ENCODE measurements around the gene RHAG. TPM values are rescaled to one million over a fixed set of nuclear protein-coding genes. Genes with fewer than 3 reads are reported as not detected.

The RHAG gene
- polyA plus RNA-seq, 3 donors = not detected

DNA sequence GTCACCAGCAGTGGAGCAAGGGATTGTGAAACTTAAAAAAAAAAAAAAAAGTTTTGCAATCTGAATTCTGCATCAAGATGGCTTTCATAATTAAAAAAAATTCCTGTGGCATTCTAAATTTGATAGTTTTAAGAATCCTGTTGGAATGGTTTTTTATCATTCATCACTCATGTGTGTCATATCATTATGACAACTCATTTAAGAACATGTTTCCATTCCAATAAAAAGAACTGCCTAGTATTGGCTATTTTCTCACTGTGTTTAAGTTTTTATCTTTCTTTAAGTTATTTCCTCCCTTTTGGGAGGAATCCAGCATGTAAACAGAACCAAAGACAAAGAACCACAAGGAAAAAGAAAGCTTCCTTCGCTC is 26.2 kb upstream of the RHAG start:
- Histone ChIP-seq H3K9me3 (replicated peaks in 1 of 2; ENCODE audit: control insufficient read depth in 1 of 2, insufficient read depth in 1 of 2, low read length in 2 of 2) (no peaks in the 10 kb centered on the region), H4K20me1 (ENCODE audit: insufficient read depth, low read length) (no peaks in the 10 kb centered on the region), H3K4me3 (replicated peaks in 1 of 3; ENCODE audit: low read depth in 2 of 3, low read length in 3 of 3) (no peak overlapping the region), H3K79me2 (ENCODE audit: insufficient read depth, low read length) (no peaks in the 10 kb centered on the region), H3K27me3 (ENCODE audit: control insufficient read depth in 2 of 2, insufficient read depth in 2 of 2, low read length in 2 of 2) (no peaks in the 10 kb centered on the region), H3K36me3 (replicated peaks in 1 of 2; ENCODE audit: control insufficient read depth in 1 of 2, insufficient read depth in 2 of 2, low read length in 2 of 2) (no peaks in the 10 kb centered on the region), H3K9ac (ENCODE audit: insufficient read depth, low read length, poor library complexity, severe bottlenecking) (no peak overlapping the region), H3K4me2 (replicated peaks; ENCODE audit: extremely low read depth, low read length, poor library complexity, severe bottlenecking) (no peak overlapping the region), H2AFZ (ENCODE audit: insufficient read depth, low read depth, low read length, poor library complexity, severe bottlenecking) (no peak overlapping the region), H3K4me1 (ENCODE audit: control insufficient read depth in 1 of 2, insufficient read depth in 2 of 2, low read length in 2 of 2) (no peaks in the 10 kb centered on the region), H3K27ac (ENCODE audit: low read depth in 1 of 2, low read length in 2 of 2) (no peak overlapping the region)
- intact Hi-C loops (cut with micrococcal nuclease) = no loop called here
- Mint-ChIP-seq H3K27me3 (ENCODE audit: low read depth in 3 of 3) (peaks cover 0 to 2% (median 0%) of the 10 kb centered on the region in 3 donors), H3K4me1 (peaks cover 5% of the 10 kb centered on the region), H3K36me3 (no peaks in the 10 kb centered on the region), H3K27ac (no peak overlapping the region), H3K9me3 (peaks cover 0 to 2% (median 0%) of the 10 kb centered on the region in 7 donors), H3K4me3 (no peak overlapping the region)
- TF ChIP-seq, protein P1, sequence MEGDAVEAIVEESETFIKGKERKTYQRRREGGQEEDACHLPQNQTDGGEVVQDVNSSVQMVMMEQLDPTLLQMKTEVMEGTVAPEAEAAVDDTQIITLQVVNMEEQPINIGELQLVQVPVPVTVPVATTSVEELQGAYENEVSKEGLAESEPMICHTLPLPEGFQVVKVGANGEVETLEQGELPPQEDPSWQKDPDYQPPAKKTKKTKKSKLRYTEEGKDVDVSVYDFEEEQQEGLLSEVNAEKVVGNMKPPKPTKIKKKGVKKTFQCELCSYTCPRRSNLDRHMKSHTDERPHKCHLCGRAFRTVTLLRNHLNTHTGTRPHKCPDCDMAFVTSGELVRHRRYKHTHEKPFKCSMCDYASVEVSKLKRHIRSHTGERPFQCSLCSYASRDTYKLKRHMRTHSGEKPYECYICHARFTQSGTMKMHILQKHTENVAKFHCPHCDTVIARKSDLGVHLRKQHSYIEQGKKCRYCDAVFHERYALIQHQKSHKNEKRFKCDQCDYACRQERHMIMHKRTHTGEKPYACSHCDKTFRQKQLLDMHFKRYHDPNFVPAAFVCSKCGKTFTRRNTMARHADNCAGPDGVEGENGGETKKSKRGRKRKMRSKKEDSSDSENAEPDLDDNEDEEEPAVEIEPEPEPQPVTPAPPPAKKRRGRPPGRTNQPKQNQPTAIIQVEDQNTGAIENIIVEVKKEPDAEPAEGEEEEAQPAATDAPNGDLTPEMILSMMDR (IDR thresholded peaks at IDR 0.05) = no peak
- no CpG with 5 or more reads among the region's 1 CpG for WGBS (ENCODE audit: insufficient coverage)
- no peak for DNase-seq

DNA sequence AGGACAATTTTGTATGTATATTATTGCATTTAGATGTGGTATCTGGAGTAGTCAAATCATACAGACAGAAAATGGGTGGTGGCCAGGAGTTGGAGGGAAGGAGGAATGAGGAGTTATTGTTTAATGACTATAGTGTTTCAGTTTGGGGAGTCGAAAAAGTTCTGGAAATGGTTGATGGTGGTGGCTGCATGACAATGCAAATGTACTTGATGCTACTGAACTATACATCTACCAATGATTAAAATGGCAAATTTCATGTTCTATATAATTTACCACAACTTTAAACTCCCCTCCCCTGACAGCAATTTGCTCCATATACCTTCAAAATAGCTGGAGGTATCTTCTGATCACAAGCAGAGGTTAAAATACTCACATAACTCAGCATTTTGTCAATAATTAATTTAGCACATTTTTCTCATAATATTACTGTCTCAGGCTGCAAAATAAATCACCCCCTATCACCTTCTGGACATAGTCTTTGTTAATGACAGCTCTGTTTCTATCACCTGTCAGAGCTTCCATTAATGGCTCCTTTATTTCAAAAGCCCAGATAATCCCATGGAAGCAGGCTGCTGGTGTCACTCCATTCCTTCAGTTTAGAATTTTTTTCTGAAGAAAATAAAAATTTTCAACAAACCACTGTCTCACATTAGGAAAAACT is 25.7 kb upstream of the RHAG start:
- no peaks in the 10 kb centered on the region for H3K79me2 ChIP-seq (ENCODE audit: insufficient read depth, low read length)
- H3K4me3 ChIP-seq (replicated peaks in 1 of 3; ENCODE audit: low read depth in 2 of 3, low read length in 3 of 3) = no peak overlapping the region
- Mint-ChIP-seq H3K4me1 (peaks cover 5% of the 10 kb centered on the region), H3K9me3 (peaks cover 0 to 2% (median 0%) of the 10 kb centered on the region in 7 donors), H3K27ac (no peak overlapping the region), H3K4me3 (no peak overlapping the region), H3K27me3 (ENCODE audit: low read depth in 3 of 3) (peaks cover 0 to 2% (median 0%) of the 10 kb centered on the region in 3 donors), H3K36me3 (no peaks in the 10 kb centered on the region)
- no peak overlapping the region for H2AFZ ChIP-seq (ENCODE audit: insufficient read depth, low read depth, low read length, poor library complexity, severe bottlenecking)
- WGBS (ENCODE audit: insufficient coverage) = no CpG with 5 or more reads among the region's 1 CpG
- DNase-seq = no peak
- intact Hi-C loops (cut with micrococcal nuclease) = no loop called here
- H3K27me3 ChIP-seq (ENCODE audit: control insufficient read depth in 2 of 2, insufficient read depth in 2 of 2, low read length in 2 of 2) = no peaks in the 10 kb centered on the region
- no peaks in the 10 kb centered on the region for H3K9me3 ChIP-seq (replicated peaks in 1 of 2; ENCODE audit: control insufficient read depth in 1 of 2, insufficient read depth in 1 of 2, low read length in 2 of 2)
- no peaks in the 10 kb centered on the region for H3K36me3 ChIP-seq (replicated peaks in 1 of 2; ENCODE audit: control insufficient read depth in 1 of 2, insufficient read depth in 2 of 2, low read length in 2 of 2)
- no peak overlapping the region for H3K9ac ChIP-seq (ENCODE audit: insufficient read depth, low read length, poor library complexity, severe bottlenecking)
- H3K4me2 ChIP-seq (replicated peaks; ENCODE audit: extremely low read depth, low read length, poor library complexity, severe bottlenecking) = no peak overlapping the region
- H3K4me1 ChIP-seq (ENCODE audit: control insufficient read depth in 1 of 2, insufficient read depth in 2 of 2, low read length in 2 of 2) = no peaks in the 10 kb centered on the region
- H3K27ac ChIP-seq (ENCODE audit: low read depth in 1 of 2, low read length in 2 of 2) = no peak overlapping the region
- TF ChIP-seq, protein P1 (IDR thresholded peaks at IDR 0.05) = no peak
- H4K20me1 ChIP-seq (ENCODE audit: insufficient read depth, low read length) = no peaks in the 10 kb centered on the region
